Measurements from ENCODE around the gene POLR2B. TPM values are rescaled to one million over a fixed set of nuclear protein-coding genes. Genes with fewer than 3 reads are reported as not detected.
"Not testable (repeated sequence)": the region's sequence is repeated elsewhere in the genome, so short reads cannot be mapped to it uniquely, and the experiment has no call there.

Gene POLR2B
- polyA plus RNA-seq, 4 donors, result 35.6 to 74.5 (median 38.7) TPM

DNA sequence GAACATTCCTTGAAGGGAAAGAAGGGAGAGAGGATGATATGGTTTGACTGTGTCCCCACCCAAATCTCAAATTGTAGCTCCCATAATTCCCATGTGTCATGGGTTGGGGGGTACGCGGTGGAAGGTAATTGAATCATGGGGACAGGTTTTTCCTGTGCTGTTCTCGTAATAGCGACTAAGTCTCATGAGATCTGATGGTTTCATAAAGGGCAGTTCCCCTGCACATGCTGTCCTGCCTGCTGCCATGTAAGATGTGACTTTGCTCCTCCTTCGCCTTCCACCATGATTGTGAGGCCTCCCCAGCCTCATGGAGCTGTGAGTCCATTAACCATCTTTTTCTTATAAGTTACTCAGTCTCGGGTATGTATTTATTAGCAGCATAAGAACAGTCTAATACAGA, 68.3 kb downstream of the POLR2B start:
- FAIRE-seq; H3K27me3 ChIP-seq (ENCODE audit: control insufficient read depth in 3 of 3, insufficient read depth in 3 of 3, low read length in 3 of 3); H3K9me3 ChIP-seq (ENCODE audit: control insufficient read depth in 2 of 2, insufficient read depth in 1 of 2, low read depth in 1 of 2, low read length in 1 of 2); DNase-seq; H3K36me3 ChIP-seq (ENCODE audit: control insufficient read depth in 3 of 3, insufficient read depth in 2 of 3, low read depth in 1 of 3, low read length in 3 of 3); H3K4me1 ChIP-seq (ENCODE audit: control insufficient read depth in 3 of 3, insufficient read depth in 2 of 3, low read depth in 1 of 3, low read length in 2 of 3); H3K27ac ChIP-seq (ENCODE audit: low read depth in 1 of 3, low read length in 2 of 3); H3K4me3 ChIP-seq (ENCODE audit: low read depth in 1 of 3, low read length in 3 of 3): not testable (repeated sequence)
- WGBS, 3 donors, result 91 to 96% (median 95%) methylated on average over 6 of the region's 6 CpGs

DNA sequence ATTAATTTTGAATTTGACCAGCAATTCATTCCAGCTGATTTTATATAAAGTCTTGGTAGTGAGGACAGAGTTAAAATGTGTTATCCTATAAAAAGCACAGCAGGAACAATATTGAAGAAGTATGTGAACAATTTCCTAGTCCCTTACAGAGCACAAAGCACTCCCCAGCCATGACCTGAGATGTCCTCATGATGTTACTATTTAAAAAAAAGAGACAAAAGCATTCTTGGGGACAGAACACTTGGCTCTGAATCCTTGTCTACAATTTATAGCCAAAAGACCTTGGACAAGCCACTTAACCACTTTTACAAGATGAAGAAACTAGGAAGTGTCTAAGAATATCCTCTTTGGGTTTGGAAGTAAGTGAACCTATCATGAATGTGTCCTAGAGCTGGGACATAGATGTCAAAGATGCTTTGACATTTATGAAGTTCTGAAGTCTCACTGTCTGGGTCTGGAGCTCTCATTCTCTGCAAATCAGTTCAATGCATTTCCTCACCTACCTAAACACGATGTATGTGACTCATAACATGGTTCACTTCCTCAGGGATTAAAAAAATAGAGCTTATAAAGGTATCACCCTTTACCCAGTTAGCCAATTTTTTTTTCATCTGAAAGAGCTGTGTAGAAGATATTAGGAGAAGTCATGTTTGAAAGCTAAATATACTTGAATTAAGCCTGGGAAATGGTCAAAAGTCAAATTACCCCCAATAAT, 70.1 kb downstream of the POLR2B start:
- Histone ChIP-seq H3K27me3 (ENCODE audit: control insufficient read depth in 3 of 3, insufficient read depth in 3 of 3, low read length in 3 of 3) (no peaks in the 10 kb centered on the region), H3K36me3 (ENCODE audit: control insufficient read depth in 3 of 3, insufficient read depth in 2 of 3, low read depth in 1 of 3, low read length in 3 of 3) (no peaks in the 10 kb centered on the region), H3K27ac (ENCODE audit: low read depth in 1 of 3, low read length in 2 of 3) (no peak overlapping the region), H3K9me3 (ENCODE audit: control insufficient read depth in 2 of 2, insufficient read depth in 1 of 2, low read depth in 1 of 2, low read length in 1 of 2) (peaks cover 0 to 4% of the 10 kb centered on the region in 2 donors), H3K4me3 (ENCODE audit: low read depth in 1 of 3, low read length in 3 of 3) (no peak overlapping the region), H3K4me1 (ENCODE audit: control insufficient read depth in 3 of 3, insufficient read depth in 2 of 3, low read depth in 1 of 3, low read length in 2 of 3) (peaks cover 0 to 2% (median 0%) of the 10 kb centered on the region in 3 donors)
- 21 to 67% (median 47%) methylated on average over 1 of the region's 1 CpG for WGBS, 3 donors
- FAIRE-seq (no peak), DNase-seq (no peak)

DNA sequence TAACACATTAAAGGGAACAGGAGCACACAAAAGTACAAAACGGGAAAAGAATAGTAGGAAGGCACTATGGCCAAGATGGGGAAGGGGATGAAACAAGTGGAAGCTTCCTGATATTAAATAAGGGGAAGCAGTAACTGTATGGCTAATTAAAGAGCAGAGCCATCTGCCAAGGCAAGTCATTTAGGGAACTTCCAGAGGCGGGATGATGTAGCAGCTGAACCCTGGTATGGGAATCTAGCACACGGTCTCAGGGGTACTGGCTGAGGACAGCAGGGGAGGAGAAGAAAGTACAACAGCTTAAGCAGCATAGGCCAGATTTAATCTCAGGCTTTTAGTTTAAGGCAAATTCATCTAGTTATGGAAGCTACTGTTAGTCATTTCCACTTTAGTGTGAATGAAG, 72.4 kb downstream of the POLR2B start:
- DNase-seq, result no peak
- Histone ChIP-seq H3K27ac (ENCODE audit: low read depth in 1 of 3, low read length in 2 of 3) (no peak overlapping the region), H3K36me3 (ENCODE audit: control insufficient read depth in 3 of 3, insufficient read depth in 2 of 3, low read depth in 1 of 3, low read length in 3 of 3) (no peaks in the 10 kb centered on the region), H3K4me1 (ENCODE audit: control insufficient read depth in 3 of 3, insufficient read depth in 2 of 3, low read depth in 1 of 3, low read length in 2 of 3) (peaks cover 0 to 2% (median 0%) of the 10 kb centered on the region in 3 donors), H3K4me3 (ENCODE audit: low read depth in 1 of 3, low read length in 3 of 3) (no peak overlapping the region), H3K27me3 (ENCODE audit: control insufficient read depth in 3 of 3, insufficient read depth in 3 of 3, low read length in 3 of 3) (no peaks in the 10 kb centered on the region), H3K9me3 (ENCODE audit: control insufficient read depth in 2 of 2, insufficient read depth in 1 of 2, low read depth in 1 of 2, low read length in 1 of 2) (peaks cover 0 to 4% of the 10 kb centered on the region in 2 donors)
- WGBS, 3 donors, result 60 to 74% (median 66%) methylated on average over 3 of the region's 3 CpGs
- FAIRE-seq, result no peak

DNA sequence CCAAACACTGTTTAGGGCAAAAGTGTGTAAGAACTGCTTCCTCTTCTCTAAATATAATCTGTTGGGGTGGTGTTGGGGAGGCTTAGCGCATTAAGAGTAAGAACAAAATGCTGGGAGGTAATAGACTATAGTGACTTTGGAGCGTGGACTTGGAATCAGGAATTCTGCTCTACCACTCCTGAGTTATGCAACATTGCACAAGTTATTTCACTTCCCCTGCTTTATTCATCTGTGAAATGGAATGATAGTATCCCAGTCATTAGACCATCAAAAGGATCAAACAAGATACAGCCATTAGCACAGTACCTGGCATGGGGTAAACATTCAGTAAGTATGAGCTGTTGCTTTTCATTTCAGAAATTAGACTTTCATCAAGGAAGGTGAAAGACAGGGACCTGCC, 72.8 kb downstream of the POLR2B start:
- Histone ChIP-seq H3K4me1 (ENCODE audit: control insufficient read depth in 3 of 3, insufficient read depth in 2 of 3, low read depth in 1 of 3, low read length in 2 of 3) (peaks cover 0 to 2% (median 0%) of the 10 kb centered on the region in 3 donors), H3K36me3 (ENCODE audit: control insufficient read depth in 3 of 3, insufficient read depth in 2 of 3, low read depth in 1 of 3, low read length in 3 of 3) (no peaks in the 10 kb centered on the region), H3K9me3 (ENCODE audit: control insufficient read depth in 2 of 2, insufficient read depth in 1 of 2, low read depth in 1 of 2, low read length in 1 of 2) (peaks cover 0 to 4% of the 10 kb centered on the region in 2 donors), H3K27me3 (ENCODE audit: control insufficient read depth in 3 of 3, insufficient read depth in 3 of 3, low read length in 3 of 3) (no peaks in the 10 kb centered on the region), H3K27ac (ENCODE audit: low read depth in 1 of 3, low read length in 2 of 3) (no peak overlapping the region), H3K4me3 (ENCODE audit: low read depth in 1 of 3, low read length in 3 of 3) (no peak overlapping the region)
- FAIRE-seq (no peak), DNase-seq (no peak)
- 83 to 94% (median 87%) methylated on average over 2 of the region's 2 CpGs for WGBS, 3 donors

DNA sequence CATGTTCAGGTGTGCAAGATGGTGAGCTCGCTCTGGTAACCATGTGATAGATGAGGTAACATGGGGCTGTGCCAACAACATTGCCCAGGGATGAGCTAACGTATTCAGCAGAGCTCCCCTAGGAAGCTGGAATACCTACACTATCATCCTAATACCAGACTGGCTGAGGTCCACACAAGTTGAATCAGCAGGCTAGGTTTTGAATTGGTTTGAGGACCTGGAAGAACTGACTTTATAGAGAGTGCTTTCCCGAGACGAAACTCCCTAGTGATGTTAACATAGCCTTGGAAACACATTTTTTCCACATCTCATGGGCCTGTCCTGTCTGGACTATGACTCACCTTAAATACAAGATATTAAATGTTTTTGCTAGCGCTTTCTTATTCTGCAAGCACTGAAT, 74.8 kb downstream of the POLR2B start:
- Histone ChIP-seq H3K9me3 (ENCODE audit: control insufficient read depth in 2 of 2, insufficient read depth in 1 of 2, low read depth in 1 of 2, low read length in 1 of 2) (no peaks in the 10 kb centered on the region), H3K4me3 (ENCODE audit: low read depth in 1 of 3, low read length in 3 of 3) (no peak overlapping the region), H3K36me3 (ENCODE audit: control insufficient read depth in 3 of 3, insufficient read depth in 2 of 3, low read depth in 1 of 3, low read length in 3 of 3) (no peaks in the 10 kb centered on the region), H3K4me1 (ENCODE audit: control insufficient read depth in 3 of 3, insufficient read depth in 2 of 3, low read depth in 1 of 3, low read length in 2 of 3) (no peaks in the 10 kb centered on the region), H3K27ac (ENCODE audit: low read depth in 1 of 3, low read length in 2 of 3) (no peak overlapping the region), H3K27me3 (ENCODE audit: control insufficient read depth in 3 of 3, insufficient read depth in 3 of 3, low read length in 3 of 3) (no peaks in the 10 kb centered on the region)
- 48 to 82% (median 71%) methylated on average over 5 of the region's 5 CpGs for WGBS, 3 donors
- FAIRE-seq, result no peak
- DNase-seq, result no peak

DNA sequence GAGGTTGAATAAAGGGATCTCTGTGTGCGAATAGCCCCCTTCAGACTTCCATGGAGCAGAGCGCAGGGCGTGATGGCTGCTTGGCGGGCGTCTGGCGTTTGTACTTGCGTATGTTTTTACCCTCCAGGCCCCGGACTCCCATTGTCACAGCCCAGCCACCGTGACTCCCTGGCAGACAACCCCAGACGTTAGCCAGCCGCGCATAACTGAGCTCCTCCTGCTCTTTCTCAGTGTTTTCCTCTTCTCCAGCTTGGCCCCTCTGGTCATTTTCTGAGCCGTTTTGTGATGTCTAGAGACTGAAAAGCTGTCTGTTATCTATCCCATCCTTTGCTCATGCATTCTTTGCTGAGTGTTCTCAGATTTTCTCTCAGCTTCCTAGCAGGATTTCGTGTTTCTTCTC, 77.2 kb downstream of the POLR2B start:
- Histone ChIP-seq H3K9me3 (ENCODE audit: control insufficient read depth in 2 of 2, insufficient read depth in 1 of 2, low read depth in 1 of 2, low read length in 1 of 2) (no peaks in the 10 kb centered on the region), H3K4me3 (ENCODE audit: low read depth in 1 of 3, low read length in 3 of 3) (no peak overlapping the region), H3K27me3 (ENCODE audit: control insufficient read depth in 3 of 3, insufficient read depth in 3 of 3, low read length in 3 of 3) (no peaks in the 10 kb centered on the region), H3K4me1 (ENCODE audit: control insufficient read depth in 3 of 3, insufficient read depth in 2 of 3, low read depth in 1 of 3, low read length in 2 of 3) (peaks cover 0 to 3% (median 0%) of the 10 kb centered on the region in 3 donors), H3K36me3 (ENCODE audit: control insufficient read depth in 3 of 3, insufficient read depth in 2 of 3, low read depth in 1 of 3, low read length in 3 of 3) (no peaks in the 10 kb centered on the region), H3K27ac (ENCODE audit: low read depth in 1 of 3, low read length in 2 of 3) (no peak overlapping the region)
- no peak for FAIRE-seq
- DNase-seq, result no peak
- 65 to 69% (median 68%) methylated on average over 14 of the region's 14 CpGs for WGBS, 3 donors

DNA sequence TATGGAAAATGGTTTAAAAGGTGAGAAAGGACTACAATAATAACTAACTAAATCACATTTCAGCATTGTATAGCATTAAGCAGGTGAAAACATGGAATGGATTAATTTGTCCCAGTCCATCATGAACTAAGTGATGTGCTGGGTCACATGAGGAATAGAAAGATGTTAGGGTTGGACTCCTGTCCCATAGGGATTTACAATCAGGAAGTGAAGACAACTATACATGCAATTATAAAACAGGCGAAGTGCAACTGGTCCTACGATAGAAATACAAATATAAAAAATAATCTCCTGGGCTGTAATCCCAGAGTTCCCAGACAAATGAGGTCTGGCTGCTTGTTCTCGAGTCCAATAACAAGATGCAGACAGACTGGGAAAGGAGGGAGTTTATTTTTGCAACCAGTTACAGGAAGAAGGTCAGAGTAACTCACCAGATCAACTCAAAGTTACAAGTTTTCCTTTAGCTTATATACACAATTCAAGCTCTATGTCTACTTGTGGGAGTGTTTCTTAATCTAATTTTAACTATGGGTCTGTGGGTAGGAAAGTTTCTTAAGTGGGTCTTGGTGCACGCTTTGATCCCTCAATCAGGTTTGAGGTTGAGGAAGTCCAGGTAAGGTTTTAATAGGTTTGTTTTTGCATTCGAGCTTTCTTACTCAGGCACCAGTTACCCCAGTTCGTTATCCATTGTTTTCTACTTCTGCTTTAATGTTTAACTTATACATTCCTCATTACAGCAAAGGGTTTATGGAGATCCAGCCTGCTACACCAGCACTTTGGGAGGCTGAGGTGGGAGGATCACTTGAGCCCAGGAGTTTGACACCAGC, 81.4 kb downstream of the POLR2B start:
- WGBS, 3 donors, result 14 to 44% (median 34%) methylated on average over 6 of the region's 6 CpGs
- no peaks in the 10 kb centered on the region for H3K36me3 ChIP-seq (ENCODE audit: control insufficient read depth in 3 of 3, insufficient read depth in 2 of 3, low read depth in 1 of 3, low read length in 3 of 3)
- peaks cover 0 to 3% (median 3%) of the 10 kb centered on the region in 3 donors for H3K4me1 ChIP-seq (ENCODE audit: control insufficient read depth in 3 of 3, insufficient read depth in 2 of 3, low read depth in 1 of 3, low read length in 2 of 3)
- H3K27me3 ChIP-seq (ENCODE audit: control insufficient read depth in 3 of 3, insufficient read depth in 3 of 3, low read length in 3 of 3), result no peaks in the 10 kb centered on the region
- H3K27ac ChIP-seq (ENCODE audit: low read depth in 1 of 3, low read length in 2 of 3), result no peak overlapping the region
- H3K9me3 ChIP-seq (ENCODE audit: control insufficient read depth in 2 of 2, insufficient read depth in 1 of 2, low read depth in 1 of 2, low read length in 1 of 2), result no peaks in the 10 kb centered on the region
- H3K4me3 ChIP-seq (ENCODE audit: low read depth in 1 of 3, low read length in 3 of 3), result no peak overlapping the region
- FAIRE-seq, result no peak
- peak in 1 of 2 donors; percentile 17 for DNase-seq

DNA sequence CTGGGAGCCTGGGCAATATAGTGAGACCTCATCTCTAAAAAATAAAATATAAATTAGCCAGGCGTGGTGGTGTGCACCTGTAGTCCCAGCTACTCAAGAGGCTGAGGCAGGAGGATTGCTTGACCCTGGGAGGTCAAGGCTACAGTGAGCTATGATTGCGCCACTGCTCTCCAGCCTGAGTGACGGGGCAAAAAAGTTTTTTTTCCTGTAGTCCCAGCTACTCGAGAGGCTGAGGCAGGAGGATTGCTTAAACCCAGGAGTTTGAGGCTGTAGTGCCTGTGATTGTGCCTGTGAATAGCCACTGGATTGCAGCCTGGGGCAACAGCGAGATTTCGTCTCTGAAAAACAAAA, 82.0 kb downstream of the POLR2B start:
- H3K4me3 ChIP-seq (ENCODE audit: low read depth in 1 of 3, low read length in 3 of 3); H3K27me3 ChIP-seq (ENCODE audit: control insufficient read depth in 3 of 3, insufficient read depth in 3 of 3, low read length in 3 of 3); H3K9me3 ChIP-seq (ENCODE audit: control insufficient read depth in 2 of 2, insufficient read depth in 1 of 2, low read depth in 1 of 2, low read length in 1 of 2); H3K36me3 ChIP-seq (ENCODE audit: control insufficient read depth in 3 of 3, insufficient read depth in 2 of 3, low read depth in 1 of 3, low read length in 3 of 3); DNase-seq; H3K27ac ChIP-seq (ENCODE audit: low read depth in 1 of 3, low read length in 2 of 3); H3K4me1 ChIP-seq (ENCODE audit: control insufficient read depth in 3 of 3, insufficient read depth in 2 of 3, low read depth in 1 of 3, low read length in 2 of 3); FAIRE-seq: not testable (repeated sequence)
- 76 to 89% (median 81%) methylated on average over 6 of the region's 6 CpGs for WGBS, 3 donors
